WERI-Rb-1 (cell line): ENCODE data around the gene AFF4.
"Not testable (repeated sequence)": the region's sequence is repeated elsewhere in the genome, so short reads cannot be mapped to it uniquely, and the experiment has no call there.

Experiments used
- DNase-seq: peaks from one replicate; pipeline ENCODE4 v3.0.0-alpha.2; 2020
- H3K27ac ChIP-seq: fragments of 250-450 bp; sonication (Bioruptor Pico); 2 replicates; pipeline ENCODE4 v1.5.1; 2020; ENCODE audit warnings: mild to moderate bottlenecking, moderate library complexity
- H3K27me3 ChIP-seq: fragments of 250-450 bp; sonication (Bioruptor Pico); 2 replicates; pipeline ENCODE4 v1.5.1; 2021; ENCODE audit warnings: mild to moderate bottlenecking, low read depth, moderate library complexity; ENCODE audit not compliant: insufficient read depth, severe bottlenecking
- H3K36me3 ChIP-seq: fragments of 250-450 bp; sonication (Bioruptor Pico); 2 replicates; pipeline ENCODE4 v1.5.1; 2020; ENCODE audit warnings: mild to moderate bottlenecking, moderate library complexity
- H3K4me3 ChIP-seq: 2 replicates; pipeline ENCODE4 v1.5.1; 2011; ENCODE audit warnings: low read depth, mild to moderate bottlenecking, control low read depth, low read length
- H3K9me3 ChIP-seq: fragments of 250-450 bp; sonication (Bioruptor Pico); 2 replicates; pipeline ENCODE4 v1.5.1; 2021; ENCODE audit warnings: mild to moderate bottlenecking, moderate library complexity; ENCODE audit not compliant: severe bottlenecking
- CTCF ChIP-seq: IDR thresholded peaks from 2 replicates; pipeline ENCODE4 v1.5.1; 2011; ENCODE audit warnings: low read depth, mild to moderate bottlenecking, control low read depth, inconsistent platforms, low read length

The AFF4 gene

GRCh38 chr5:132996307-132996706, 32.9 kb upstream of the AFF4 start:
- no peaks in the 10 kb centered on the region for H3K27me3 ChIP-seq
- no peak for TF ChIP-seq CTCF
- DNase-seq: no peak
- no peak overlapping the region for H3K27ac ChIP-seq
- H3K4me3 ChIP-seq: no peak overlapping the region
- no peaks in the 10 kb centered on the region for H3K9me3 ChIP-seq
- peaks cover 9% of the 10 kb centered on the region for H3K36me3 ChIP-seq

- no peak for TF ChIP-seq CTCF
- H3K27ac ChIP-seq: no peak overlapping the region
- no peaks in the 10 kb centered on the region for H3K27me3 ChIP-seq
- H3K9me3 ChIP-seq: no peaks in the 10 kb centered on the region
- no peak for DNase-seq
- no peaks in the 10 kb centered on the region for H3K36me3 ChIP-seq
- no peak overlapping the region for H3K4me3 ChIP-seq
Observed at GRCh38 chr5:132987531-132988408, 24.3 kb upstream of the AFF4 start.

GRCh38 chr5:132982971-132983370, 19.5 kb upstream of the AFF4 start:
- not testable (repeated sequence) for H3K36me3 ChIP-seq, H3K4me3 ChIP-seq, H3K9me3 ChIP-seq, H3K27me3 ChIP-seq, H3K27ac ChIP-seq, DNase-seq

GRCh38 chr5:132981288-132981687, 17.9 kb upstream of the AFF4 start:
- no peak for TF ChIP-seq CTCF
- Histone ChIP-seq H3K36me3 (no peaks in the 10 kb centered on the region), H3K27ac (no peak overlapping the region), H3K9me3 (peaks cover 7% of the 10 kb centered on the region), H3K4me3 (no peak overlapping the region), H3K27me3 (no peaks in the 10 kb centered on the region)
- no peak for DNase-seq

- DNase-seq: no peak
- no peak for TF ChIP-seq CTCF
- no peak overlapping the region for H3K4me3 ChIP-seq
- H3K27me3 ChIP-seq: no peaks in the 10 kb centered on the region
- H3K36me3 ChIP-seq: no peaks in the 10 kb centered on the region
- no peak overlapping the region for H3K27ac ChIP-seq
- peaks cover 7% of the 10 kb centered on the region for H3K9me3 ChIP-seq
Observed at GRCh38 chr5:132979976-132980375, 16.5 kb upstream of the AFF4 start.

GRCh38 chr5:132979367-132979940, 16.0 kb upstream of the AFF4 start:
- peaks cover 7% of the 10 kb centered on the region for H3K9me3 ChIP-seq
- no peak overlapping the region for H3K27ac ChIP-seq
- DNase-seq: no peak
- no peaks in the 10 kb centered on the region for H3K36me3 ChIP-seq
- no peaks in the 10 kb centered on the region for H3K27me3 ChIP-seq
- H3K4me3 ChIP-seq: no peak overlapping the region
- no peak for TF ChIP-seq CTCF
